ENCODE data around the gene CPEB1. TPM values are rescaled to one million over a fixed set of nuclear protein-coding genes. Genes with fewer than 3 reads are reported as not detected.
A peak's percentile ranks its signal among the peaks of the same experiment; 100 is the strongest.
"Not testable (repeated sequence)": the region's sequence is repeated elsewhere in the genome, so short reads cannot be mapped to it uniquely, and the experiment has no call there.

Gene CPEB1
- total RNA-seq, 2 experiments from 2014 or later = not detected

DNA sequence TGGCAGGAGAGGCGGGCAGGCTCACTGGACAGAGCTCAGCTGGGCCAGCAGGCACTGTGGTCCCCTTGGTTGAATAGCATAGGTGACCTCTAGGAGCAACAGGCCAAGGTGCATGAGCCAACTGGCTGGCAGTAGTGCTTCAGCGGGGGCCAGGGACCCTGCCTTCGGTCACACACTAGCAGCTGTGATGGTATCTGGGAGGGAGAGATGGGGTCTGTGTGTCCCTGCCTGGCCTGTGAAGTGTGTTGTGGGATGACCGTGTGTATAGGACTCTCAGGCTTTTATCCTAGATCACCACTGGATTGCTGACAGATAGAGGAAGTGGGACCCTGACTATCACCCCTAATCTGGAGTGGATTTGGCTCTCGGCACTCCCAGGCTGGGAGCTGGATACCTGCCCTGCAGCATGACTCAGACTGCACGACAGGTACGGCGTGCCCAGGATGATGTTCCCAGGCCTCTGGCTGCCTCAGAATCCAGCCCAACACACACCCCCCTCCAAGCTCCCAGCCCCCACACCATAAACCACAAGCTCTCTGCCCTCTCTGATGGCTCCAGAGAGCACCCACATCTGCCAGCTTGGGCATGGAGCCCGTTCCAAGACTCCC, 114.7 kb downstream of the CPEB1 start:
- no peak overlapping the region for H3K4me3 Mint-ChIP-seq
- no peak for ATAC-seq
- peaks cover 21% of the 10 kb centered on the region for H3K4me1 Mint-ChIP-seq
- no peak for DNase-seq
- H3K27me3 Mint-ChIP-seq = no peaks in the 10 kb centered on the region
- peaks cover 32% of the 10 kb centered on the region for H3K36me3 Mint-ChIP-seq
- no peaks in the 10 kb centered on the region for H3K9me3 Mint-ChIP-seq (ENCODE audit: low read depth)
- CTCF ChIA-PET = interaction anchor here (5.2 kb wide), 1 partner anchor 9 kb away, joined by 75 read pairs; the partner anchor contains the start of gene RPS17
- no peak overlapping the region for H3K27ac Mint-ChIP-seq

DNA sequence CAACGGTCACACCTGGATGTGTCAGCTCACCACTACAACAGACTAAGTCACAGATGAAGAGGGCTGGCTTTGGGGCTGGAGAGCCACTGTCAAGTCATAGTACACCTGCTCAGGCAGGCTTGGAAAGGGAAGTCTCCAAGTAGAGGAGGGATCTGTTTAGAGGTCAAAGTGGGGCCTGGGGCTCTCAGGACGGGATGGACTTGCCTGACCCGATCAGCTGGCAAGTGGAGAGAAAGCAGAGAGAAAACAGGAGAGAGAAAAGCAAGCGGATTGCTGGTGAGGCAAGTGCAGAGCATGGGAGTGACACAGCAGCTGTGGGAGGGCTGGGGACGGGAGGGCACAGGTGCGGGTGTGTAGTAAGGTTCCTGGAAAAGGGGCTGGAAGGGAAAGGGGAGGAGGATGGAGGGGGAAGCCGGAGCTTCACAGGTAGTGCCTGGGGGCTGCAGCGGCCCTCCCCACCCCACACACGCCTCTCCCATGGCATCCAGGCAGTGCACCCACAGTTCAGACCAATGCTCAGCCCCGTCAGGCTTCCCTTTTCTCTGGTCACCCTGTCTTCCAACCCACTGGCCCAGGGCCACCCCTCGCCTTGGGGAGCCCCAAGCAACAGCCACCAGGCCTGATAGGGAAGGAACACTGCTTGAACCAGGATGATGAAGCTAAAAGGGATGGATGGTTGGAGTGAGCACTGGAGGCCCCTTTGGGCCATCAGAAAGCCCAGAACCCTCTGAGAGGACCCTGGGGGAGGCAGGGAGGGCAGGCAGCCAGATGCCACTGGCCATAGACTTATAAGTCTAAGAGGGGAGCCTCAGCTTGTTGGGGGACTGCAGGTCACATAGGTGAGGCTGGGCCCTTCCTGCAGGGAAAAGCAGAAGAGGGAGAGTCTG, 115.4 kb downstream of the CPEB1 start:
- no peak for ATAC-seq
- peaks cover 26% of the 10 kb centered on the region for H3K36me3 Mint-ChIP-seq
- CTCF ChIA-PET = interaction anchor here (1.0 to 5.2 kb wide), 7 partner anchors 10 to 469 kb away, joined by 3 to 75 read pairs (median 6); partner anchors contain the start of genes RAMAC and RPS17
- no peak for DNase-seq
- H3K9me3 Mint-ChIP-seq (ENCODE audit: low read depth) = no peaks in the 10 kb centered on the region
- H3K27ac Mint-ChIP-seq = no peak overlapping the region
- peaks cover 5% of the 10 kb centered on the region for H3K27me3 Mint-ChIP-seq
- H3K4me3 Mint-ChIP-seq = no peak overlapping the region
- peaks cover 16% of the 10 kb centered on the region for H3K4me1 Mint-ChIP-seq

DNA sequence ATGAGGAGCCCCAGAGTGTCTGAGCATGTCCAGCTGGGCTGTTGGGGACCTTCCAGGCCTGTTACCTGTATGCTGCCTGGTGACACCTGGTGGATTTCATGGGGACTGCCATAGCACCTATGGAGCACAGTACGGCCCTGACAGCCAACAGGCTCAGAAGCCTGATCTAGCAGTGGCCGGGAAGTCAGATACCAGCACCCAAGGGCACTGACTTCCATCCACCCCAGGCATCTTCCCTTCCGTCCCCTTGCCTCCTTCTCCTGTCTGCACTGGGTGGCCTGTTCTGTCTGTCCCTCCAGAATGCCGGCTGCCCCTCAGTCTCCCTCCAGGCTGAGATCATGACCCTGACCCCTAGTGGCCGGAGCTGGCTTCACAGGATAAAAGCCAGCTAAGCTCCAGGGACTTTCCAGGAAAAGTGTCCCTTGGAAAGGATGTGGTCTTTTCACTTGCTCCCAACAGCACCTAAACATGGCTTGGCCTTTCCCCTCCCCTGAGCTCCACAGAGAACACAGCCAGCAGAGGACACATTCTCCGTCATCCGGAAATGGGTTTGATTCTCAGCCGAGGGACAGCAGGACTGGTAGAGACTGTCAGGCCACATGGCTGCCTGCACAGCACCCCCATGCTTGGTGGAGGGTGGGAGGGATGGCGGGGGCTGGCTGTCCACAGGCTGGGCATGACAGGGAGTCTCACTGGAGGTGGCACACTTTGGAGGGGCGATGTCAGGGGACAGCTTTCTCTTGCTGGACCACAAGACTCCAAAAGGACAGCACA, 116.4 kb downstream of the CPEB1 start:
- ATAC-seq (peak; percentile 89), DNase-seq (peak; percentile 85)
- H3K4me1 Mint-ChIP-seq = peaks cover 8% of the 10 kb centered on the region
- CTCF ChIA-PET = interaction anchor here (0.7 to 5.2 kb wide), 17 partner anchors 11 to 509 kb away, joined by 3 to 75 read pairs (median 4); partner anchors contain the start of genes RAMAC and RPS17
- peak overlapping the region; percentile 31 for H3K4me3 Mint-ChIP-seq
- H3K27me3 Mint-ChIP-seq = peaks cover 7% of the 10 kb centered on the region
- H3K27ac Mint-ChIP-seq = peak overlapping the region; percentile 6
- peaks cover 17% of the 10 kb centered on the region for H3K36me3 Mint-ChIP-seq
- no peaks in the 10 kb centered on the region for H3K9me3 Mint-ChIP-seq (ENCODE audit: low read depth)

DNA sequence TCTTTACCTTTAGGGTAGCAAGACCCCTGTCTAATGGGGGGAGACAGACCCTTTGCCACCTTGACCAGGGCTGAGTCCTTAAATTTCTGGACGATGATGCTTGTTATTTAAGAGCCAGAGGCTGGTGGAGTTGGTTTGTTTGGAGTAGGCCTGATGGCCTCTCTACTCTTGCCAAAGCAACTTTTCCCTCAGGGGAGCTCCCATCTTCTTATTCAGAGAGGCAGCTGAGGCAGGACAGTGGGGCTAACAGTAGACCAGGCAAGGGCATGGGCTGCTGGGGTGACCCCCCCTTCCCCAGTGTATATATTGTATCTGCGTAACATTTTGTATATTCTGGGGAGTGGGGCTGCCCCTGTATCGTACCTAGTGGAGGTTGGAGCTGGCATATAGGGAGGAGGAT, 117.2 kb downstream of the CPEB1 start:
- no peak for DNase-seq
- Mint-ChIP-seq H3K27me3 (peaks cover 7% of the 10 kb centered on the region), H3K4me1 (peaks cover 8% of the 10 kb centered on the region), H3K9me3 (ENCODE audit: low read depth) (no peaks in the 10 kb centered on the region), H3K4me3 (no peak overlapping the region), H3K36me3 (peaks cover 10% of the 10 kb centered on the region), H3K27ac (no peak overlapping the region)
- no peak for ATAC-seq
- CTCF ChIA-PET = interaction anchor here (1.5 to 5.2 kb wide), 4 partner anchors 12 to 470 kb away, joined by 3 to 75 read pairs (median 7); partner anchors contain the start of genes RAMAC and RPS17

DNA sequence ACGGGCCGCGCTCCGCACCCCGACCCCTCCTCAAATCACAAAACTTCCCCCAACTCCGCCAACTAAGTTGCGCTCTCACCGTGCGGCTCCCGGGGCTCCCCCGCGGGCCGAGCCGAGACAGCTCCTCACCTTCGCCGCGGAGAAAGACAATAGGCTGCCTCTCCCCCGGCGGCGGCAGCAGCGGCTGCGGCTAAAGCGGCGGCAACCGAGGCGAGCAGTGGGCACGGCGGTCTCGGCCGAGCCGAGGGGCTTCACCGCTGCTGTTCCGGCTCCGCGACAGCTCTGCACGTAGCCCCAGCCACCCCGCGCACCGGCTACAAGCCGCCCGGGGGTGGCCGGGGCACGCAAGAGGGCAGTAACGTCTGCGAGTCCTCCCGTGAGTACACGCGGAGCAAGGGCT, 133.6 kb downstream of the CPEB1 start:
- H3K27me3 Mint-ChIP-seq; H3K4me1 Mint-ChIP-seq; CTCF ChIA-PET; H3K36me3 Mint-ChIP-seq; DNase-seq; H3K9me3 Mint-ChIP-seq (ENCODE audit: low read depth); ATAC-seq; H3K27ac Mint-ChIP-seq; H3K4me3 Mint-ChIP-seq: not testable (repeated sequence)

DNA sequence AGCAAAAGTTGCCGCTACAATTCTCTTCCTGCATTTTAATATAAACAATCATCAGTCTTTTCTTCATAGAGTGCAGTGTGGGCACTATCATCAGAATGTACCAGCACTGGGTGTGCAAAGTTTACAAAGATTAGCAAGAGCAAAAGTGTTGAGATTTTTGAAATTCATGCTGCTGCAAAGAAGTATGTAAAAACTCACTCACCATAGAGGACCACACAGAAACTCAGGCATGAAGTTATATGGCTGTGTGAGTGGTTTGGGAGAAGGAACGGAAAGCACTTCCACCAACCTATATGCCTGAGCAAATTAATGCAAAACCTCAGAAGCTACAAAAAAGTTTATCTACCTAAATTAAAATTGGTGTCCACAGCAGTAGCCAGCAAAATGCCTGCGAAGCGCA, 139.5 kb downstream of the CPEB1 start:
- H3K4me1 Mint-ChIP-seq; H3K36me3 Mint-ChIP-seq; ATAC-seq; H3K27ac Mint-ChIP-seq; H3K27me3 Mint-ChIP-seq; CTCF ChIA-PET; H3K9me3 Mint-ChIP-seq (ENCODE audit: low read depth); DNase-seq; H3K4me3 Mint-ChIP-seq: not testable (repeated sequence)

DNA sequence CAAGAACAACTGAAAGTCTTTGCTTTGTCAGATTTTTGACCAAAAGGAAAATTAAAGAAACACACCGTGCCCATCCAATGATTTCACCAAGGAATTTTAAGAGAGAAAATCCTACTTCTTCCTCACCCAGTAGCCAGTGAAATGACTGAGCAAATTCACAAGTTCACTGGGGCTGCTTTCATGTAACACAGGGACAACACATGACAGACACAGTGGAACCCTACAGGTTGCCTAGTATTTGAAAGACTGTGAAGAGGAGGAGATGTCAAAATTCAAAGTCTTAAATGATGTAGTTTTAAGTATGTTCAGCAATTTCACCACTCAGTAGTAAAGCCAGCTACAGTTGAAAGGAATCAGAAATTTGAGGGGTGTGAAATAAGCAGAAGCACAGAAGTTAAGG, 140.1 kb downstream of the CPEB1 start:
- H3K27me3 Mint-ChIP-seq; H3K9me3 Mint-ChIP-seq (ENCODE audit: low read depth); CTCF ChIA-PET; H3K4me3 Mint-ChIP-seq; DNase-seq; ATAC-seq; H3K4me1 Mint-ChIP-seq; H3K27ac Mint-ChIP-seq; H3K36me3 Mint-ChIP-seq: not testable (repeated sequence)

DNA sequence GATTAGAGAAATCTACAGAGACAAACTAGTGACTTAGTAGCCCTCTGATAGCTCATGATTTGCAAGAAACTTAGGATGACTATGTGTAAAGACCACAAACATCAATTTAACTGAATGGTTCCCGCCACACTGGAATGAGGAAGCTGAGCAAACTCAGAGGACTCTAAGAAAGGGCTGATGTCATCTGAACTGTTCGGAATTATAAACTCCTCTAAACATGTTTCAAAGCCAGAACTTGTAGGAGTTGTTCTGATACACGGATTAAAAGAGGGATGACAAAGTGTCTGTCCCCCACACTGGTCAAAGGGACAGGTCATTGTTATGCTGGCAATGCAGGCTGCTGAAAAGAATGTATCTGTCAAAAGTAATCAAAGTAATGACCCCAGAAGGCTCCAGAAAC, 141.3 kb downstream of the CPEB1 start:
- H3K4me1 Mint-ChIP-seq; H3K27me3 Mint-ChIP-seq; ATAC-seq; H3K27ac Mint-ChIP-seq; DNase-seq; H3K36me3 Mint-ChIP-seq; CTCF ChIA-PET; H3K9me3 Mint-ChIP-seq (ENCODE audit: low read depth); H3K4me3 Mint-ChIP-seq: not testable (repeated sequence)

DNA sequence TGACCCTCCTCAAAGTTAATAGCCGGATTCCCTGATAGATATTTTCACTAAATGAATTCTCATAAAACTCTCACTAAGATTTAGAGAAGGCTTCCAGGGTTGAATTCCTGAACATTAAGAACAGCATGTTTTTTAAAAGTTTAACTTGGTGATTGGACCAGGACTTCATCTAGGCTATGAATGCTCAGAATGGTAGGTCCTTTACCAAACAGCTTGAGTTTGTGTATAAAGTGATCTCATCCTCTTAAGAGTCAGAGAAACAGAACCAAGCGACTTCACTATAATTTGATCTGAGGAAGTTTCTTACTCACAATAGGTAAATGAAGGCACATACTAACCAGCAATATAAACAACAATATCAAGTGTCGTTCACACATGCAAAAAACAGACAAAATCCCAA, 143.1 kb downstream of the CPEB1 start:
- CTCF ChIA-PET; H3K36me3 Mint-ChIP-seq; H3K27me3 Mint-ChIP-seq; H3K4me3 Mint-ChIP-seq; ATAC-seq; H3K27ac Mint-ChIP-seq; DNase-seq; H3K9me3 Mint-ChIP-seq (ENCODE audit: low read depth); H3K4me1 Mint-ChIP-seq: not testable (repeated sequence)

DNA sequence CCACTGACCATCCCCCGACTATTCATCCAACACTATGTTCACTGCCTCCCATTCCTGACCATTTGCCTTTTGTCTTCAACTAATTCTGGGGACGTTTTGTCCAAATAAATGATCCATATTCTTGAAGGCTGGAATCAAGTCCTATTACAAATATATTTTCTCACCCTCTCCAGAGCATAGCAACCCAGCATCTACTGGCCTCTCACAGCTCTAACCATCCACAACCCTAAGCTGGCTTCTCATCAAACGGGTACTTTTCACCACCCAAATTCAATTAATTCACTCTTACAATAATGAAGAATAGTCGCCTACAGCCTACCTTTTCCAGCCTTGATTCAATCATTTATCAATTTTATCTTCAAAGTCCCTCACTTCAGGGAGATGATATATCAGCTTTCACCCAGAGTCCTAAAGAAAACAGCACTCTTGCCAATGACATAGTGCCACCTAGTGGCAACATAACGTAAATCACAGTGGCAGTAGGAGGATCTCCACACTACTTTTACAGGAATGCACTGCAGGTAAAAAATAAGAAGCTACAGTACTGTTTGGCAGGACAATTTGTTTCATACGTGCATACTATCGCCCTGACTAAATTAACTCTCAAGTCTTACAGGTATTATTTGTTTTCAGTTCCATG, 144.3 kb downstream of the CPEB1 start:
- H3K27ac Mint-ChIP-seq; H3K27me3 Mint-ChIP-seq; CTCF ChIA-PET; H3K4me3 Mint-ChIP-seq; H3K4me1 Mint-ChIP-seq; H3K9me3 Mint-ChIP-seq (ENCODE audit: low read depth); H3K36me3 Mint-ChIP-seq; DNase-seq: not testable (repeated sequence)
- ATAC-seq = peak; percentile 79

DNA sequence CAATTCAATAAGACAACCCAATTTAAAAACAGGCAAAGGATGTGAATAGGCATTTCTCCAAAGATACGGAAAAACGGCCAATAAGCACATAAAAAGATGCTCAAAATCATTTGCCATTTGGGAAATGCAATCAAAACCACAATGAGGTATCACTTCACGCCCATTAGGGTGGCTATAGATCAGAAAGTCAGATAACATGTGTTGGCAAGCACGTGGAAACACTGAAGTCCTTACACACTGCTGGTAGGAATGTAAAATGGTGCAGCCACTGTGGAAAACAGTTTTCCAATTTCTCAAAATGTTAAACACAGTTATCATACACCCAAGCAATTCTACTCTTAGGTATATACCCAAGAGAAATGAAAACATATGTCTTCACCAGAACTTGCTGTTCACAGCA, 146.4 kb downstream of the CPEB1 start:
- H3K4me1 Mint-ChIP-seq; CTCF ChIA-PET; H3K36me3 Mint-ChIP-seq; H3K4me3 Mint-ChIP-seq; H3K27me3 Mint-ChIP-seq; ATAC-seq; H3K9me3 Mint-ChIP-seq (ENCODE audit: low read depth); DNase-seq; H3K27ac Mint-ChIP-seq: not testable (repeated sequence)

DNA sequence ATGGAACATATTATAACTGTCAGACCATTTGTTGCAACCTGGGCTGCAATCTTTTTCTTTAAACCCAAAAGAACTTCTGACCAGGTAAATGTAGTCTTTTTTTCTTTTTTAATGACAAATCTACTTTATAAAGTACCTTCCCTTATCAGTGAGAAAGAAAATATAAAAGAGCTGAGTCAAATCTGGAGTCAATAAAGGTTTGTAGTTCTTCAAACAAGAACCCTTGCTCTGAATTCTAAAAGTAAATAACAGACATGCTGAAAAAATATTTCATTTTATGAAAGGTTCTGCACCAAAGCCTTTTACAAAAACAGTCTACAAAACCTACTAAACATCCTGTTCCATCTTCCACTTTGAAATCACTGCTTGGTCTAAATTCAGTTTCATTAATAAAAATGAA, 149.2 kb downstream of the CPEB1 start:
- H3K4me3 Mint-ChIP-seq; H3K4me1 Mint-ChIP-seq; DNase-seq; ATAC-seq; CTCF ChIA-PET; H3K36me3 Mint-ChIP-seq; H3K27me3 Mint-ChIP-seq; H3K9me3 Mint-ChIP-seq (ENCODE audit: low read depth); H3K27ac Mint-ChIP-seq: not testable (repeated sequence)
